HepG2 (cell line): ENCODE measurements around the gene FGF14.

ENCODE experiments used
- NFE2L1 ChIP-seq: sonication (generic); formaldehyde crosslinking; IDR thresholded peaks from 2 replicates; pipeline ENCODE4 v1.4.0; 2020; ENCODE audit warnings: missing genetic modification reagents, mild to moderate bottlenecking, borderline replicate concordance
- PRDM10 ChIP-seq: sonication (generic); formaldehyde crosslinking; IDR thresholded peaks from 2 replicates; pipeline ENCODE4 v1.4.0; 2020; ENCODE audit warnings: low read depth, missing genetic modification reagents

- TF ChIP-seq NFE2L1 (CRISPR knock-in tag), result no peak
- TF ChIP-seq PRDM10 (CRISPR knock-in tag), result no peak
Measured at GRCh38 chr13:102402290-102402689, 442 bp upstream of the FGF14 start.
